Mesothelial cell of epicardium (in vitro differentiated cells): Measurements from ENCODE around the gene PEAK1. TPM values are rescaled to one million over a fixed set of nuclear protein-coding genes. Genes with fewer than 3 reads are reported as not detected.
A peak's percentile ranks its signal among the peaks of the same experiment; 100 is the strongest.
"Not testable (repeated sequence)": the region's sequence is repeated elsewhere in the genome, so short reads cannot be mapped to it uniquely, and the experiment has no call there.

Experiments used
- DNase-seq, 2 experiments: peaks; one replicate each; pipeline ENCODE4 v3.0.0; 2021; ENCODE audit warnings: low spot score in 2 of 2; ENCODE audit not compliant: unreplicated experiment in 2 of 2
- H3K27ac Mint-ChIP-seq: 2 replicates; pipeline ENCODE4 v1.8.0; 2021; ENCODE audit warnings: mixed read lengths
- H3K27me3 Mint-ChIP-seq: 2 replicates; pipeline ENCODE4 v1.8.0; 2021; ENCODE audit warnings: low read depth, mixed read lengths
- H3K36me3 Mint-ChIP-seq: 2 replicates; pipeline ENCODE4 v1.8.0; 2021; ENCODE audit warnings: mixed read lengths
- H3K4me1 Mint-ChIP-seq: 2 replicates; pipeline ENCODE4 v1.8.0; 2021; ENCODE audit warnings: mixed read lengths
- H3K4me3 Mint-ChIP-seq: 2 replicates; pipeline ENCODE4 v1.8.0; 2021; ENCODE audit warnings: mild to moderate bottlenecking, moderate library complexity, mixed read lengths
- H3K9me3 Mint-ChIP-seq: 2 replicates; pipeline ENCODE4 v1.8.0; 2021; ENCODE audit warnings: mixed read lengths
- CTCF ChIP-seq: fragments of 200-600 bp; sonication (generic); IDR thresholded peaks from one replicate; pipeline ENCODE4 v1.5.0; 2021; ENCODE audit warnings: antibody characterized with exemption; ENCODE audit not compliant: unreplicated experiment
- total RNA-seq: library from RNA; stranded (reverse); gene quantifications from 3 replicates; pipeline ENCODE4 v1.2.1, GENCODE V29; 2021

Gene PEAK1
- total RNA-seq, 1 donor from 2014 or later = 92.3 TPM

- peak; percentile 40 for TF ChIP-seq CTCF
- Mint-ChIP-seq H3K4me3 (no peak overlapping the region), H3K36me3 (no peaks in the 10 kb centered on the region), H3K27ac (peak overlapping the region; percentile 80), H3K27me3 (no peaks in the 10 kb centered on the region), H3K4me1 (peaks cover 64% of the 10 kb centered on the region), H3K9me3 (no peaks in the 10 kb centered on the region)
- no peak for DNase-seq
These were observed 233.3 kb downstream of the PEAK1 start for GRCh38 chr15:77186594-77187011.

- peaks cover 56% of the 10 kb centered on the region for H3K4me1 Mint-ChIP-seq
- TF ChIP-seq CTCF = no peak
- DNase-seq = no peak
- H3K4me3 Mint-ChIP-seq = no peak overlapping the region
- H3K27me3 Mint-ChIP-seq = no peaks in the 10 kb centered on the region
- peak overlapping the region; percentile 74 for H3K27ac Mint-ChIP-seq
- peaks cover 5% of the 10 kb centered on the region for H3K36me3 Mint-ChIP-seq
- no peaks in the 10 kb centered on the region for H3K9me3 Mint-ChIP-seq
These were observed 234.6 kb downstream of the PEAK1 start for GRCh38 chr15:77185242-77185785.

- H3K4me3 Mint-ChIP-seq, H3K27ac Mint-ChIP-seq, H3K27me3 Mint-ChIP-seq, DNase-seq, H3K9me3 Mint-ChIP-seq: not testable (repeated sequence)
- H3K36me3 Mint-ChIP-seq = peaks cover 12% of the 10 kb centered on the region
- H3K4me1 Mint-ChIP-seq = peaks cover 49% of the 10 kb centered on the region
These were observed 235.6 kb downstream of the PEAK1 start for GRCh38 chr15:77184352-77184751.

- Mint-ChIP-seq H3K27ac (no peak overlapping the region), H3K4me3 (no peak overlapping the region), H3K27me3 (no peaks in the 10 kb centered on the region), H3K4me1 (peaks cover 45% of the 10 kb centered on the region), H3K9me3 (no peaks in the 10 kb centered on the region), H3K36me3 (peaks cover 18% of the 10 kb centered on the region)
- TF ChIP-seq CTCF = no peak
- no peak for DNase-seq
These were observed 236.8 kb downstream of the PEAK1 start for GRCh38 chr15:77183066-77183465.

GRCh38 chr15:77181305-77182074 is 238.4 kb downstream of the PEAK1 start:
- Mint-ChIP-seq H3K9me3 (no peaks in the 10 kb centered on the region), H3K27me3 (no peaks in the 10 kb centered on the region), H3K4me1 (peaks cover 30% of the 10 kb centered on the region), H3K36me3 (peaks cover 18% of the 10 kb centered on the region), H3K4me3 (no peak overlapping the region), H3K27ac (no peak overlapping the region)
- no peak for DNase-seq
- no peak for TF ChIP-seq CTCF

GRCh38 chr15:77180757-77181156 is 239.1 kb downstream of the PEAK1 start:
- no peak overlapping the region for H3K4me3 Mint-ChIP-seq
- DNase-seq = no peak
- H3K27ac Mint-ChIP-seq = no peak overlapping the region
- peaks cover 18% of the 10 kb centered on the region for H3K36me3 Mint-ChIP-seq
- H3K9me3 Mint-ChIP-seq = no peaks in the 10 kb centered on the region
- no peaks in the 10 kb centered on the region for H3K27me3 Mint-ChIP-seq
- no peak for TF ChIP-seq CTCF
- H3K4me1 Mint-ChIP-seq = peaks cover 23% of the 10 kb centered on the region
